ENCODE results near the gene HIPK2.
"Not testable (repeated sequence)": the region's sequence is repeated elsewhere in the genome, so short reads cannot be mapped to it uniquely, and the experiment has no call there.

HIPK2 gene

DNA sequence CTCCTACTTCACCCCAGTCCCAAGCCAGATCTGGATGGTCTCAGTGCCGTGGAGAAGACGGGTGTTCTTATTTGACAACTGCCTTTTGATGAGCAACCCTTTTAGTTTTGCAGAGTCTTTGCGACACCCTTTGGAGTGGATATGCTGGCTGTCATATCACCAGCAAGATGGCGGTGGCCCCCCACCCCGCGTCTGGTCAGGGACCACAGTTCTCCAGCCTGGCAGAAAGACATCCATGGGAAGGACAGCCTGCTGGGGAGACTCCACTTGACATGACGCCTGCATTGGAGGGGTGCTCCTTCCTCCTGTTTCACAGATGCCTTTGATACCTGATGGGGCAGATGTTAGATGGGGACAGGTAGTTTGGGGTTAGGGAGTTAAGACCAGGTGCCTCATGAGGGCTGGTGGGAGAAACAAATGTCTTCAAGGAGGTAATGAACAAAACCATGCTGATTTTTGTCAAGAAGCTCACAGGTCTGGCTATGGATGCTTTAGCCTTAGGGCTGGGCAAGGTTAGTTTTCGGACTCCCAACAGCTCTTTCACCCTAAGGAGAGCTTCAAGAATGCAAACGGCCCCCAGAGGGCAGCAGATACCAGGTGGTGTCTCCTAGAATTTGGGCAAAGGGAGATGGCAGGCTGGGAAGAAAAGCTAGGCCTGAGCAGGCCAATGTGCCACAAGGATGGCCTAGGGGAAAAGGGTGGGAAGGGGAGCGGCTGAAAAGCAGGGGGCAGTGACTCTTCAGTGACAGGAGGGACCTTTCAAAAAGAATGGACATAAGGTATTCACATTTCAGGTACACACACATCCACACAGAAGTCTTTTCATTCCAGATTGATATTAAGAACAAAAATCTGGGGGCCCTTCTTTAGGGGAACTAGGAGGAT lies 159.1 kb downstream of the HIPK2 start:
- DNase-seq (ENCODE audit: low spot score) = peak; percentile 58

DNA sequence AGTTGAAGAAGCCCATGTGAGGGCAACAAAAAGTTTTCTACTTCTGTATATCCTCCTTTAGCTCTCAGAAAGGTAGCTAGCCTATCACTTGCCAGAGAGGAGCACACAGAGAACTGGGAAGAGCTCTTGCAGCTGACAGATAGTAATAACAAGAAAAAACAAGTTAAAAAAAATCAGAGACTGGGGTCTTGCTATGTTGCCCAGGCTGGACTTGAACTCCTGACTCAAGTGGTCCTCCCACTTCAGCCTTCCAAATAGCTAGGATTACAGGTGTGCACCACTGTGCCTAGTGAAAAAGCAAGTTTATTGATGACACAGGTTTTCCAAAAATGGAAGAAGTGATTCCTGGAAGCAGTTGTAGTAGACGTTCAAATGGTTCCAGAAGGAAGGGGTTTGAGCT lies 160.7 kb downstream of the HIPK2 start:
- DNase-seq (ENCODE audit: low spot score) = peak; percentile 10

DNA sequence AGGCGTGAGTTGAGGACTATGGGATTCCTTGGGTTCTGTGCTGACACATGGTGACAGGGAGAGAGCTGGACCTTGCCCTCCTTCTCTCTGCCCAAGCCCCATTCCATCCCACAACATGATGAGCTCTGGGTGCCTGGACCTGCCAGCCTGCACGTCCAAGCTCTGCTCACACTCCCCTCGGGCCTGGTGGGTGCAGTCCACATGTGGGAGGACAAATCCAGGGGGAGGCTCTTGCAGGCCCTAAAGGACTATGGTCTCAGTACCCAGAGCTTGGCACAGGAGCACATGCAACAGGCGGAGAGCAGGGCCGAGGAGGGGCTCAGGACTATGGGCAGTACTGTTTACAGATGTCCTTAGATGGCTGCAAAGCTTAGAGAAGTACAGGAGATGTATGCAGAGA lies 162.9 kb downstream of the HIPK2 start:
- peak; percentile 32 for DNase-seq (ENCODE audit: low spot score)

DNA sequence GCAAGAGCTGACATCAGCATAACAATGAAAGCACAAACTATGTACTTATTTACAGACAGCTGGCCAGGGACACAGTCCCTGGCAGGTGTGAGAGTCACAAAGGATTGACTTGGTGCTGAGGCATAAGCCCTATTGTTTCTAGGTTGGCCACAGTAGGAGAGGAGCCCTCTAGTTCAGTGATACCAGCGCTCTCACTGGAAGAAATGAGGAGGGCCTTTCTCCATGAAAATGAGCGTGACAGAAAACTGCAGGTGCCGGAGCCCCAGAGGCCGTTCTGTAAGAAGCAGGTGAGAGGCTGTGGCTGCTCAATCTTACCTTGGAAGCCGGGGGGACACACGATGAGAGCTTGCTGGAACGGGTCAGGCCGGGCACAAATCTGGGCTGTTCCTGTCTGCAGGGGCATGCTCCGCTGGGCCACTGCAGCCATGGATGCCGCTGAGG lies 163.8 kb downstream of the HIPK2 start:
- no peak for DNase-seq (ENCODE audit: low spot score)

DNA sequence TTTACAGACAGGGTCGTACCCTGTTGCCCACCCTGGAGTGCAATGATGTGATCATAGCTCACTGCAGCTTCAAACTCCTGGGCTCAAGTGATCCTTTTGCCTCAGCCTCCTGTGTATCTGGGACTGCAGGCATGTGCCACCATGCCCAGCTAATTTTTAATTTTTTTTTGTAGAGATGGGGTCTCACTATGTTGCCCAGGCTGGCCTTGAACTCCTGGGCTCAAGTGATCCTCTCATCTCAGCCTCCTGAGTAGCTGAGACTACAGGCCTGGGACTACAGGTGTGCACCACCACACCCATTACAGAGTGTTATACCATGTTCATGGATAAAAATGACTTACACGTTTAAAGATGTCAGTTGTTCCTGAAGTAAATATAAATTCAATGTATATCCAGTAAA lies 166.2 kb downstream of the HIPK2 start:
- not testable (repeated sequence) for DNase-seq (ENCODE audit: low spot score)

GRCh38 chr7:139610595-139610994 lies 167.2 kb downstream of the HIPK2 start:
- no peak for DNase-seq (ENCODE audit: low spot score)

DNA sequence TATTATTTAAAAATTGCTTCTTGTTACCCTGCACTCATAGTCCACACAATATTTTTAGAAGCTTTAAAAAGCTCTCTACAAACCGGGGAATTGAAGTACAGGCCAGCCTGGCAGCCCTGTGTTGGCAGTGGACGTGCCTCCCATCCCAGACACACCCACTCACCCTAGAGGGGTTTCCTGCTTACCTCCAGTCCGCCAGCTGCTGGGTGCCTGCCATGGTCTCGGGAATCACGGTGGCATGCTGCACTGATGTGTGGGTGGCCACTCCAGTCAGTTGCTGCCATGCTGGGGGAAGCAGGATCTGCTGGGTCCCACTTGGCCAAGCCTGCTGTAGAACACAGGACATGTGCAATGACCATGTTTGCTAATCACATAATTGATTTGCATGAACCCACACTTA lies 173.9 kb downstream of the HIPK2 start:
- DNase-seq (ENCODE audit: low spot score) = no peak

DNA sequence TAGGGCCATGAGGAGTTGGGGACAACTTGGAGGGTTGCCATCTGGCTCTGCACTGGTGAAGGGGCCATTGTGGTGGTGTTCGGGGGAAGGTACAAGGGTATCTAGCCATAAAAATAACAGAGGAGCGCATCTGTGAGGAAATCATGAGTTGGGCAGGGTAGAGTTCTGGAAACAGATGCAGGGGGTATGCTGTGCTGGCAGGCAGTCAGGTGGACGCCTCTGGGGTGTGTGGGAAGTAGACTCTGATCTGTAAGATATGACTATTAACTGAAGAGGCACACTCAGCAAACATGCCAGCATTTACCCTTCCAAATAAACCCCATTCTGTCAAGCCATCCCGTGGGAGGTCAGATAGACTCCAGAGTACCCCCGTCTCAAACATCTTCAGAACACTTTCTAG lies 174.5 kb downstream of the HIPK2 start:
- no peak for DNase-seq (ENCODE audit: low spot score)

- peak; percentile 27 for DNase-seq (ENCODE audit: low spot score)
These were observed 175.6 kb downstream of the HIPK2 start for GRCh38 chr7:139602143-139602722.

DNA sequence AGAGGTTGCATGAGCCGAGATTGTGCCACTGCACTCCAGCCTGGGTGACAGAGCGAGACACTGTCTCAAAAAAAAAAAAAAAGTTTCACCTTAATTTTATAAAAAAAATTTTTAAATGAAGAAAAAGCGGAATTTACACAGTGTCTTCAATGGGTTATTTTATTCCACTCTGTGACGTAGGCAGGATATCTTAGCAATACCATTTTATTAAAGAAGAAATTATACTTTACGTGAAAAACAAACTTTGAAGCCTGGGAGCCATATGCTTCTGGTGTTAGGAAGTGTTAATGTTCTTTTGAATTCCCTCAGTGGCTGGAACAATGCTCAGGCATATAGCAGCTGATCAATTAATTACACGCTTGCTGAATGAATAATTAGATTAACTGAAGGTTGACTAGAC lies 176.6 kb downstream of the HIPK2 start:
- DNase-seq (ENCODE audit: low spot score) = no peak

DNA sequence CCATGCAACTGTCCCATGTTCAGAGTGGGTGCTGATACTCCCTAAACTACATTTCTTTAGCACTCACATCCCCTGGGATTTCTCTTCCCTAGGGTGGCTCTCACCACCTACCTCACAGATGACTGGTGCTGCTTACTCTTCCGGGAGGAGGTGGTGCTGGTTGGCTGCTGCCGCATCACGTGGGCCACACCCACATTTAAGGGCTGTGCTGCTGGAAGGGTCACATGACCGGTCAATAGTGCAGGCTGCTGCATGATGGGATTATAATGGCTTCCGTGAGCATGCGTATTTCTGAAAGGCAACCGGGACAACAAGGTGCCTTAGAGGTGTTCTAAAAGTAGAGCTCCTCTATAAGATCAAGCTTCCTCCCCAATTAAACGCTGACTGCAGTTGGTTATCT lies 177.5 kb downstream of the HIPK2 start:
- peak; percentile 19 for DNase-seq (ENCODE audit: low spot score)

DNA sequence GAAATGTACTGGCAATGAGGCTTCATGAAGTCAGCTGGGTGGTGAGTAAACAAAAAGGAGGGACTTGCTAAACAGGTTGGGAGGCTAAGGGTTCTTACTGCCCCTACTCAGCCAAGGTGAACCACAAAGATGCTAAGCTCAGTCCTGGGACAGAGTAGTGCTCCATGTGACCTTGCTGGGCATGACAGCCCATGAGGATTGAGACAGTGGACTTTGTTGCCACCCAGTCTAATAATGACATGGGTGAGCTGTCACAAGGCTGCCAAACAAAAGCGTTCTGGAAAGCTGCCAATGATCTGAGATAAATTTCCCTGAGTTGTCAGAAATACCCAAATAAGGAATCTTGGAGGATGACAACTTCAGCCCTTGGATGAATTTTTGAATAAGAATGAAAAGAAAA lies 179.2 kb downstream of the HIPK2 start:
- no peak for DNase-seq (ENCODE audit: low spot score)

DNA sequence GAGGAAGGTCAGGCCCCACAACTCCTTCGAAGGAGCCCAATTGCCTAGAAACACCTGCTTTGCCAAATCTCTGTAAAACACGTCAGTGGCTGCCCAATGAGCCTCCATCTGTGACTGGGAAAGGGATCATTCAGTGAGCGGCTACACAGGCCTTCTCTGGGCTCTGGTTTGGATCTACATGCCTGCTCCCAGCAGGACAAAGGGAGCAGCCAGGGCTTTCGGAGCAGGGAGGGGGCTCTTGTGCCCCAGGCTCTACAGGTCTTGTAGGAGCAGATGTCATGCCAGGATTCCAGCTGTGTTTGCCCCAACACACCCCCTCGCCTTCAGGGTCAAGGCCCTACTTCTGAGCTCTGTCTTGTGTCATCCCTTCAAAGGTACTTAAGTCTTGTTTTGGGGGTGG lies 180.8 kb downstream of the HIPK2 start:
- peak; percentile 37 for DNase-seq (ENCODE audit: low spot score)

DNA sequence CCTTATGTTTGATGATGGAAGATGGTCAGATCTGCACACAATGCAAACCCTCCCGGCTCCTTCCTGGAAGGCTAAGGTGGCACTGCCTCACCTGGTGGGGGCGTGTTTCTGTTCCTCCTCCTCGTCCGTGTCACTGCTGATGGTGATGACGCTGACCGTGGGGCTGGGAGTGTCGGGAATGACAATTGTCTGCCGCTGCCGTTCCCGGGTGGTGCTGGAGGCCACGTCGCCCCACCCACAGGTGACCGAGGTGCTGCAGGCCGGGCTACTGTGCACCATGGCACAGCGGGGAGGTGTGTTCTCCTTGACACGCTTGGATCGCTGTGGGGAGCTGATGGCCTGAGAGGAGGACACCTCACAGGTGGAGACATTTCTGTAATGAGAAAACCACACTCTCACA lies 181.2 kb downstream of the HIPK2 start:
- DNase-seq (ENCODE audit: low spot score) = peak; percentile 30

GRCh38 chr7:139595806-139596205 lies 182.0 kb downstream of the HIPK2 start:
- no peak for DNase-seq (ENCODE audit: low spot score)

GRCh38 chr7:139594911-139595476 lies 182.8 kb downstream of the HIPK2 start:
- DNase-seq (ENCODE audit: low spot score) = no peak

DNA sequence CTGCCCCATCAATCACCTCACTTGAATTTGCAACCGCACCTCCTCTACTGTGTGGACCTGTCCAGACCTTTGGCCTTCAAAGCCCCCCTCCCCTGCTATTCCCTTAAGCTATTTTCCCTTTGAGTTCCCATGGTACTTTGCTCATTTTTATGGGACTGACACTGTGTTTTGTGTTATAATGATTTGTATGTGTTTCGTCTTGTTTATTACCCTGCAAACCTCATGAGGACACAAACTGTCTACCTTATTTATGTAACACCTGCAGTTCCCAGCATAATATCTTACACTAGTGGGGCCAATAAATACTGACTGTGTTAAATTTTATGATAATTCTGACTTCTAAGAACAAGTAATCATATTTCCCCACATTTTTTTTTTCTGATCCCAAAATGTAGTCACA lies 183.7 kb downstream of the HIPK2 start:
- DNase-seq (ENCODE audit: low spot score) = no peak

GRCh38 chr7:139592801-139593461 lies 184.9 kb downstream of the HIPK2 start:
- DNase-seq (ENCODE audit: low spot score) = no peak

DNA sequence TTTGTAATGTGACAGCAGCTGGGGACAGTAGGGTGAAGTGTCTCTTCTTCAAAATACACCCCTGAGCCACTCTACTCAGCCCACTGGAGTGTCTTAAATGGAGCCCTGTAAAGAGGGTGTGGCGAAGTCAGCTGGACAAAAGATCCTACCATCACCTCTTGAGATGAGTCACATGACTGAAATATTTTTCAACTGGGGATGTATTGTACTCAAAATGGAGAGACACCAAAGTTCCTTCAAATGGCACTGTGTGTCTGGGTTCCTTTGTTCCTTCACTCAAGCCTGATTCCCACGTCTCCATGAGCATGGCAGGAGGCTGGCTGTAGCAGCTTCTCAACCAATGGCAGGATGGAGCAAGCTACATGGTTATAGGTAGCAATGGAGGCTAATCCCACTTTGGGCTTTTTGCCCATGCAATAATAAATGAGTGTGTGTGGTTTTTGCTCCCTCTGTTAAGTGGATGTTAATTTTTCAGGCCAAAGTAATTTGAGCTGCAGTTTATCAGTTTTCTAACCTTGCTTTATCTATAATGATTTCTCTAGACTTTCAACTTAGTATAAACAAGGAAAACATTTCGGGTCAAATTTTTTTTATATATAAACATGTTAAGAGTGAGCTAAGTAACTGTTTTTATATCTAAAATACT lies 186.1 kb downstream of the HIPK2 start:
- no peak for DNase-seq (ENCODE audit: low spot score)

GRCh38 chr7:139589474-139589873 lies 188.3 kb downstream of the HIPK2 start:
- DNase-seq (ENCODE audit: low spot score) = no peak

- peak; percentile 40 for DNase-seq (ENCODE audit: low spot score)
These were observed 189.2 kb downstream of the HIPK2 start for GRCh38 chr7:139588632-139589031.

GRCh38 chr7:139587535-139587934 lies 190.3 kb downstream of the HIPK2 start:
- DNase-seq (ENCODE audit: low spot score) = no peak

Measured in ecto neural progenitor cell (in vitro differentiated cells).